Activated CD8-positive, alpha-beta T cell treated with anti-CD3 and anti-CD28 coated beads for 36 hours (primary cell): ENCODE results near the gene DIO1. TPM values are rescaled to one million over a fixed set of nuclear protein-coding genes. Genes with fewer than 3 reads are reported as not detected.

ENCODE experiments used
- ATAC-seq: fragments of 200-7000 bp; cut with Tn5 transposase; one replicate; pipeline ENCODE4 v1.10.0; 2021; ENCODE audit warnings: mild to moderate bottlenecking, moderate library complexity
- CTCF ChIA-PET: fragments of 350-600 bp; sonication (Branson Sonifier 250); formaldehyde crosslinking; loops from one replicate; lab custom pipeline; 2021; ENCODE audit warnings: antibody characterized with exemption; lab: Charles Lee
- POLR2A ChIA-PET: fragments of 350-600 bp; sonication (Branson Sonifier 250); formaldehyde crosslinking; loops from one replicate; lab custom pipeline; 2021; ENCODE audit warnings: antibody characterized with exemption; lab: Charles Lee
- DNase-seq: peaks from one replicate; pipeline ENCODE4 v3.0.0-alpha.2; 2020
- H3K27ac Mint-ChIP-seq: one replicate; pipeline ENCODE4 v1.8.0; 2021; ENCODE audit warnings: mild to moderate bottlenecking, mixed read lengths
- H3K27me3 Mint-ChIP-seq: one replicate; pipeline ENCODE4 v1.8.0; 2021; ENCODE audit warnings: mixed read lengths
- H3K36me3 Mint-ChIP-seq: one replicate; pipeline ENCODE4 v1.8.0; 2021; ENCODE audit warnings: low read depth, mixed read lengths
- H3K4me1 Mint-ChIP-seq: one replicate; pipeline ENCODE4 v1.8.0; 2021; ENCODE audit warnings: low read depth, mixed read lengths
- H3K4me3 Mint-ChIP-seq: one replicate; pipeline ENCODE4 v1.8.0; 2021; ENCODE audit warnings: mild to moderate bottlenecking, moderate library complexity, mixed read lengths
- H3K9me3 Mint-ChIP-seq: one replicate; pipeline ENCODE4 v1.8.0; 2021; ENCODE audit warnings: mixed read lengths
- CTCF ChIP-seq: fragments of 200-600 bp; IDR thresholded peaks from one replicate; pipeline ENCODE4 v1.8.0; 2022; ENCODE audit warnings: antibody characterized with exemption, mild to moderate bottlenecking
- intact Hi-C: fragments of 100-400 bp; cut with micrococcal nuclease; formaldehyde crosslinking; loops from one replicate; pipeline ENCODE4 v1.10.0; 2022
- total RNA-seq, 2 experiments: library from RNA; stranded (reverse); gene quantifications; one replicate each; pipeline ENCODE4 v1.2.3, GENCODE V29; 2021

The DIO1 gene
- total RNA-seq, 2 experiments from 2014 or later, result not detected

- H3K27ac Mint-ChIP-seq, result no peak overlapping the region
- intact Hi-C loops, result no loop called here
- no peaks in the 10 kb centered on the region for H3K27me3 Mint-ChIP-seq
- H3K4me1 Mint-ChIP-seq, result peaks cover 5% of the 10 kb centered on the region
- no peak for ATAC-seq
- POLR2A ChIA-PET, result no interaction called here
- CTCF ChIA-PET, result no interaction called here
- no peak for DNase-seq
- no peak for TF ChIP-seq CTCF
- no peaks in the 10 kb centered on the region for H3K9me3 Mint-ChIP-seq
- H3K4me3 Mint-ChIP-seq, result no peak overlapping the region
- no peaks in the 10 kb centered on the region for H3K36me3 Mint-ChIP-seq
These were observed 11.5 kb downstream of the DIO1 start for GRCh38 chr1:53905509-53905908.

DNA sequence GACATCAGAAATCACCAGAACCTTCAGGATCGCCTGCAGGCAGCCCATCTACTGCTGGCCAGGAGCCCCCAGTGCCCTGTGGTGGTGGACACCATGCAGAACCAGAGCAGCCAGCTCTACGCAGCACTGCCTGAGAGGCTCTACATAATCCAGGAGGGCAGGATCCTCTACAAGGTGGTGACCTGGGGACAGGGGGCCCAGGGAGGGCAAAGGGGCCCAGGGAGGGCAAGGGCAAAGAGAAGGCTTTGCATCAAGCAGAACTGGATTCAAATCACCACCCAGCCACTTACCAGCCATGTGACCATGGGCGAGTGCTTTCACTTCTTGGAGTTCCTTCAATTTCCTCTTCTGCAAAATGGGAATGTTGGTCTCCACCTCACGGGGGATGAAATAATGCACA lies 12.1 kb downstream of the DIO1 start:
- no peaks in the 10 kb centered on the region for H3K9me3 Mint-ChIP-seq
- CTCF ChIA-PET, result interaction anchor here (1.0 kb wide), 1 partner anchor 27 kb away, joined by 3 read pairs; no protein-coding TSS in a partner anchor
- intact Hi-C loops, result no loop called here
- ATAC-seq (no peak), DNase-seq (no peak)
- POLR2A ChIA-PET, result no interaction called here
- no peak overlapping the region for H3K4me3 Mint-ChIP-seq
- no peak for TF ChIP-seq CTCF
- H3K4me1 Mint-ChIP-seq, result peaks cover 3% of the 10 kb centered on the region
- H3K27ac Mint-ChIP-seq, result no peak overlapping the region
- H3K27me3 Mint-ChIP-seq, result no peaks in the 10 kb centered on the region
- H3K36me3 Mint-ChIP-seq, result no peaks in the 10 kb centered on the region

DNA sequence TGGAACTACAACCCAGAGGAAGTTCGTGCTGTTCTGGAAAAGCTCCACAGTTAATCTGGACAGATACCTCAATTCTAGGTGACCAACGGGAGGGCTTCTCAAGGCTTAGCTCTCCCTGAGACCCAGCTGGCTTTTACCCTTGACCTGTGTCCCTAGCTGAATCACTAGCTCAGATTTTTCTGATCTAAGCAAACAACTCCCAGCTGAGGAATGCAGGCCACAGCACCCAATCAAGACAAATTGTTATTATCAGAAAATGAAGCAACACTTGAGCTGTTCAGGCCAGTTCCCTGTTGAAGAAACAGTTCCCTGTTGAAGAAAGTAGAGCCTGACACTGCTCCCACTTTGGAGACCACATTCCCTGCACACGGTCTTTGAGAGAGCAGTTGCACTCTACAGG lies 16.0 kb downstream of the DIO1 start:
- POLR2A ChIA-PET, result interaction anchor here (0.6 to 1.1 kb wide), 2 partner anchors 10 to 250 kb away, joined by 3 read pairs; no protein-coding TSS in a partner anchor
- ATAC-seq, result no peak
- TF ChIP-seq CTCF, result no peak
- H3K27me3 Mint-ChIP-seq, result no peaks in the 10 kb centered on the region
- intact Hi-C loops, result no loop called here
- H3K4me1 Mint-ChIP-seq, result no peaks in the 10 kb centered on the region
- CTCF ChIA-PET, result interaction anchor here (1.0 to 1.5 kb wide), 2 partner anchors 49 to 50 kb away, joined by 3 to 5 read pairs; no protein-coding TSS in a partner anchor
- no peaks in the 10 kb centered on the region for H3K9me3 Mint-ChIP-seq
- no peaks in the 10 kb centered on the region for H3K36me3 Mint-ChIP-seq
- no peak overlapping the region for H3K4me3 Mint-ChIP-seq
- no peak for DNase-seq
- H3K27ac Mint-ChIP-seq, result no peak overlapping the region

- POLR2A ChIA-PET, result interaction anchor here (1.0 kb wide), 1 partner anchor 33 kb away, joined by 3 read pairs; no protein-coding TSS in a partner anchor
- no peak for DNase-seq
- Mint-ChIP-seq H3K27ac (no peak overlapping the region), H3K36me3 (peaks cover 4% of the 10 kb centered on the region), H3K4me3 (no peak overlapping the region), H3K4me1 (peaks cover 9% of the 10 kb centered on the region), H3K27me3 (no peaks in the 10 kb centered on the region), H3K9me3 (no peaks in the 10 kb centered on the region)
- intact Hi-C loops, result no loop called here
- TF ChIP-seq CTCF, result no peak
- no peak for ATAC-seq
- CTCF ChIA-PET, result interaction anchor here (0.7 to 1.5 kb wide), 3 partner anchors 14 to 50 kb away, joined by 3 to 5 read pairs (median 4); no protein-coding TSS in a partner anchor
These were observed 17.5 kb downstream of the DIO1 start for GRCh38 chr1:53911442-53911841.

GRCh38 chr1:53913352-53914033 lies 19.5 kb downstream of the DIO1 start:
- intact Hi-C loops, result no loop called here
- Mint-ChIP-seq H3K27me3 (no peaks in the 10 kb centered on the region), H3K36me3 (peaks cover 12% of the 10 kb centered on the region), H3K27ac (no peak overlapping the region), H3K4me1 (peaks cover 18% of the 10 kb centered on the region), H3K4me3 (no peak overlapping the region), H3K9me3 (no peaks in the 10 kb centered on the region)
- CTCF ChIA-PET, result interaction anchor here (0.9 to 2.8 kb wide), 7 partner anchors 11 to 53 kb away, joined by 3 to 12 read pairs (median 5); partner anchors contain the start of gene IFT25
- no peak for TF ChIP-seq CTCF
- POLR2A ChIA-PET, result no interaction called here
- ATAC-seq, result no peak
- DNase-seq, result no peak
